Prostate gland (tissue), 2 donors: ENCODE data around the gene PPP1R12B. TPM values are rescaled to one million over a fixed set of nuclear protein-coding genes. Genes with fewer than 3 reads are reported as not detected.

Experiments
- DNase-seq: peaks from one replicate; pipeline ENCODE4 v3.0.0-alpha.2; 2019; ENCODE audit warnings: low spot score
- H3K27ac ChIP-seq, 2 donors: fragments of 200-600 bp; sonication (generic); 2 replicates each; pipeline ENCODE4 v1.5.1; 2017 to 2019
- H3K27me3 ChIP-seq: fragments of 200-600 bp; sonication (generic); replicated peaks from 2 replicates; pipeline ENCODE4 v1.5.1; 2019; ENCODE audit not compliant: insufficient read depth
- H3K36me3 ChIP-seq, 2 donors: fragments of 200-600 bp; sonication (generic); 1 replicate in 1 of 2; 2 replicates in 1 of 2; pipeline versions ENCODE4 v1.5.1 to v1.8.1; 2017 to 2019
- H3K4me1 ChIP-seq: fragments of 200-600 bp; sonication (generic); replicated peaks from 2 replicates; pipeline ENCODE4 v1.5.1; 2019
- H3K4me3 ChIP-seq, 2 donors: fragments of 200-600 bp; sonication (generic); 2 replicates each; pipeline ENCODE4 v1.5.1; 2017 to 2019
- H3K9me3 ChIP-seq: fragments of 200-600 bp; sonication (generic); 2 replicates; pipeline ENCODE4 v1.5.1; 2017
- POLR2A ChIP-seq: fragments of 450-650 bp; IDR thresholded peaks from one replicate; pipeline ENCODE4 v1.6.1; 2016; ENCODE audit warnings: antibody characterized with exemption, mild to moderate bottlenecking
- POLR2AphosphoS5 ChIP-seq: sonication (generic); formaldehyde crosslinking; IDR thresholded peaks from one replicate; pipeline ENCODE4 v1.6.1; 2017; ENCODE audit warnings: antibody characterized with exemption
- WGBS: methylation state at CpG from one replicate; pipeline ENCODE4 v1.1.5; 2018; 5-methylcytosine and 5-hydroxymethylcytosine counted together
- intact Hi-C: fragments of 100-400 bp; cut with DNase I; formaldehyde crosslinking; loops from one replicate; pipeline ENCODE4 v1.14.2; 2022
- small RNA-seq, 2 donors: library from RNA; depleted of rRNA; stranded (forward); fragments of <200 nt; gene quantifications; one replicate each; pipeline ENCODE3, GENCODE V24; 2016
- total RNA-seq, 2 donors: library from RNA; depleted of rRNA; stranded (reverse); fragments of >200 nt; gene quantifications; one replicate each; pipeline ENCODE4 v1.1.0, GENCODE V29; 2016
- TF ChIP-seq, protein P1 (sequence below), 4 experiments: fragments of 200-600 bp in 2 of 4; fragments of 450-650 bp in 2 of 4; sonication (generic) in 2 of 4; IDR thresholded peaks; 1 replicate in 3 of 4; 2 replicates in 1 of 4; pipeline ENCODE4 v1.5.1; 2016 to 2019; ENCODE audit warnings: antibody characterized with exemption in 4 of 4, mild to moderate bottlenecking in 2 of 4, moderate library complexity in 2 of 4

The PPP1R12B gene
- total RNA-seq, 2 donors from 2014 or later: 116 to 179 TPM

DNA sequence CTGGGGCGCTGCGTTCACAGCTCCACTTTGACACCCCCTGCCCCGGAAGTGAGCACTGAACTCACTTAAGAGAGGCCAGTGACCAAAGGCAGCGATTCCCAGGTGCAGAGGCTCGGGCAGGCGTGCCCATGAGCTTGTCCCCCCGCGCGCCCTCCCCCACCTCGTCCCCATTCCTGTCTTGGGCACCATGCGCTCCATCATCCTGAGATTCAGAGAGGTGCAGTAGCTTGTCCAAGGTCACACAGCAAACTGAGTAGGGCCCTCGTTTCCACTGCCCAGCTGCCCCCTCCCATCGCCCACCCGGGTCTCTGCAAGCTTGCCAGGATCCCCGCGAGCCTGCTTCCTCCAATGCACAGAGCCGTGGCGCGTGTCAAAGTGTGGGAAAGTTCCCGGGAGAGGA lies 293.7 kb downstream of the PPP1R12B start:
- DNase-seq: no peak
- TF ChIP-seq POLR2AphosphoS5 (no peak), POLR2A (no peak)
- TF ChIP-seq, protein P1, sequence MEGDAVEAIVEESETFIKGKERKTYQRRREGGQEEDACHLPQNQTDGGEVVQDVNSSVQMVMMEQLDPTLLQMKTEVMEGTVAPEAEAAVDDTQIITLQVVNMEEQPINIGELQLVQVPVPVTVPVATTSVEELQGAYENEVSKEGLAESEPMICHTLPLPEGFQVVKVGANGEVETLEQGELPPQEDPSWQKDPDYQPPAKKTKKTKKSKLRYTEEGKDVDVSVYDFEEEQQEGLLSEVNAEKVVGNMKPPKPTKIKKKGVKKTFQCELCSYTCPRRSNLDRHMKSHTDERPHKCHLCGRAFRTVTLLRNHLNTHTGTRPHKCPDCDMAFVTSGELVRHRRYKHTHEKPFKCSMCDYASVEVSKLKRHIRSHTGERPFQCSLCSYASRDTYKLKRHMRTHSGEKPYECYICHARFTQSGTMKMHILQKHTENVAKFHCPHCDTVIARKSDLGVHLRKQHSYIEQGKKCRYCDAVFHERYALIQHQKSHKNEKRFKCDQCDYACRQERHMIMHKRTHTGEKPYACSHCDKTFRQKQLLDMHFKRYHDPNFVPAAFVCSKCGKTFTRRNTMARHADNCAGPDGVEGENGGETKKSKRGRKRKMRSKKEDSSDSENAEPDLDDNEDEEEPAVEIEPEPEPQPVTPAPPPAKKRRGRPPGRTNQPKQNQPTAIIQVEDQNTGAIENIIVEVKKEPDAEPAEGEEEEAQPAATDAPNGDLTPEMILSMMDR (IDR thresholded peaks at IDR 0.05): no peak
- no peaks in the 10 kb centered on the region for H3K4me1 ChIP-seq
- H3K4me3 ChIP-seq: peak overlapping the region in 1 of 2 donors; percentile 15
- intact Hi-C loops: no loop called here
- no peaks in the 10 kb centered on the region for H3K9me3 ChIP-seq
- no peak overlapping the region for H3K27ac ChIP-seq
- 33% methylated on average over 20 of the region's 20 CpGs for WGBS
- H3K27me3 ChIP-seq: peaks cover 7% of the 10 kb centered on the region
- H3K36me3 ChIP-seq: no peaks in the 10 kb centered on the region

Small RNA genes within 50 kb of the gene (small RNA-seq; reads per million reads assigned to genes)
- gene AC099336.2 (0 reads per million in 2 donors), gene RF00156 (0 reads per million in 2 donors), gene RNU6-89P (0 reads per million in 2 donors)

Other genes with a start within 250 kb of the PPP1R12B start
- under 1 TPM; 0.09 to 0.28 TPM for gene GPR37L1, start 225.8 kb upstream of the PPP1R12B start, total RNA-seq
- 100 to 1,000 TPM in 1 of 2 donors, 10 to 100 TPM in 1; 39.9 to 102 TPM for gene ARL8A, start 204.0 kb upstream of the PPP1R12B start, total RNA-seq
- 10 to 100 TPM in 1 of 2 donors, under 1 TPM in 1; 0.73 to 61.8 TPM for gene PTPN7, start 188.1 kb upstream of the PPP1R12B start, total RNA-seq
- 10 to 100 TPM in 1 of 2 donors, 1 to 10 TPM in 1; 8.0 to 25.6 TPM for gene LGR6, start 154.9 kb upstream of the PPP1R12B start, total RNA-seq
- gene UBE2T, start 6.8 kb upstream of the PPP1R12B start, total RNA-seq: 10 to 100 TPM in 1 of 2 donors, 1 to 10 TPM in 1; 6.8 to 15.1 TPM